Panc1 (cell line): ENCODE data around the gene SLC43A1. TPM values are rescaled to one million over a fixed set of nuclear protein-coding genes. Genes with fewer than 3 reads are reported as not detected.
"Not testable (repeated sequence)": the region's sequence is repeated elsewhere in the genome, so short reads cannot be mapped to it uniquely, and the experiment has no call there.

Experiments
- ATAC-seq: fragments of 200-7000 bp; cut with Tn5 transposase; 2 replicates; pipeline ENCODE4 v1.9.1; 2020; ENCODE audit warnings: mild to moderate bottlenecking, moderate library complexity
- BruUV-seq: library from RNA; stranded (reverse); fragments of 400-500 nt; replicated peaks from 2 replicates; lab custom pipeline; 2021; lab: Mats Ljungman, UMichigan
- CTCF ChIA-PET: fragments of 300-600 bp; sonication (Branson Sonifier 250); formaldehyde crosslinking; loops from one replicate; lab custom pipeline; 2022; ENCODE audit warnings: antibody characterized with exemption; lab: Charles Lee
- POLR2A ChIA-PET: fragments of 300-600 bp; sonication (Branson Sonifier 250); formaldehyde crosslinking; loops from one replicate; lab custom pipeline; 2022; ENCODE audit warnings: antibody characterized with exemption; lab: Charles Lee
- DNase-seq: peaks from one replicate; pipeline ENCODE4 v3.0.0-alpha.2; 2010; ENCODE audit warnings: low read depth, low spot score
- H3K27ac ChIP-seq: 2 replicates; pipeline ENCODE4 v1.5.1; 2011; ENCODE audit warnings: mild to moderate bottlenecking, low read length, inconsistent platforms
- H3K27me3 ChIP-seq: fragments of 200-500 bp; sonication (Bioruptor generic); 2 replicates; pipeline ENCODE4 v1.6.0; 2014; ENCODE audit warnings: low read length, inconsistent platforms; ENCODE audit not compliant: control insufficient read depth, insufficient read depth
- H3K36me3 ChIP-seq: fragments of 200-500 bp; sonication (Bioruptor generic); 2 replicates; pipeline ENCODE4 v1.5.1; 2014; ENCODE audit warnings: inconsistent platforms, mild to moderate bottlenecking, low read length, moderate library complexity; ENCODE audit not compliant: control insufficient read depth, insufficient read depth
- H3K4me1 ChIP-seq: 2 replicates; pipeline ENCODE4 v1.5.1; 2011; ENCODE audit warnings: inconsistent platforms, mild to moderate bottlenecking, low read length, moderate library complexity; ENCODE audit not compliant: control insufficient read depth, insufficient read depth
- H3K4me3 ChIP-seq, 2 experiments: 2 replicates each; pipeline ENCODE4 v1.5.1; 2011 to 2012; ENCODE audit warnings: low read depth in 2 of 2, low read length in 2 of 2, mild to moderate bottlenecking in 2 of 2, inconsistent platforms in 1 of 2, moderate library complexity in 1 of 2
- H3K9me3 ChIP-seq: fragments of 200-500 bp; sonication (Bioruptor generic); 2 replicates; pipeline ENCODE4 v1.5.1; 2014; ENCODE audit warnings: low read depth, mild to moderate bottlenecking, inconsistent platforms, low read length, moderate library complexity; ENCODE audit not compliant: control insufficient read depth, insufficient read depth
- CTCF ChIP-seq: fragments of 450-650 bp; IDR thresholded peaks from 2 replicates; pipeline ENCODE4 v1.5.1; 2017; ENCODE audit warnings: mild to moderate bottlenecking
- POLR2AphosphoS5 ChIP-seq: IDR thresholded peaks from 2 replicates; pipeline ENCODE4 v1.6.1; 2012; ENCODE audit warnings: mild to moderate bottlenecking, low read depth, low read length, moderate library complexity
- REST ChIP-seq, 2 experiments: IDR thresholded peaks; 2 replicates each; pipeline ENCODE4 v1.6.1; 2011 to 2012; ENCODE audit warnings: low read depth in 2 of 2, control low read depth in 1 of 2, low read length in 1 of 2, mild to moderate bottlenecking in 1 of 2, moderate library complexity in 1 of 2; ENCODE audit not compliant: insufficient read depth in 1 of 2
- SIN3A ChIP-seq: IDR thresholded peaks from 2 replicates; pipeline ENCODE4 v1.6.1; 2012; ENCODE audit warnings: low read depth, mild to moderate bottlenecking, low read length, moderate library complexity, borderline replicate concordance; ENCODE audit not compliant: insufficient read depth
- TCF7L2 ChIP-seq: IDR thresholded peaks from 2 replicates; pipeline ENCODE4 v1.6.1; 2011; ENCODE audit warnings: mild to moderate bottlenecking, low read depth, low read length, inconsistent platforms
- in situ Hi-C: cut with HindIII; loops from 2 replicates; pipeline ENCODE4 v1.10.0; 2016; ENCODE audit warnings: low sequenced_read_pairs, low pct_unique_long_range_greater_than_20kb
- intact Hi-C: fragments of 100-400 bp; cut with micrococcal nuclease; formaldehyde crosslinking; loops from one replicate; pipeline ENCODE4 v1.10.0; 2022; ENCODE audit not compliant: unreplicated experiment
- total RNA-seq: library from RNA; stranded (reverse); gene quantifications from one replicate; pipeline ENCODE4 v1.2.1, GENCODE V29; 2021; ENCODE audit not compliant: unreplicated experiment

Gene SLC43A1
- total RNA-seq, 1 experiment from 2014 or later, result 2.0 TPM

- Histone ChIP-seq H3K36me3 (no peaks in the 10 kb centered on the region), H3K4me3 (no peak overlapping the region), H3K27me3 (peaks cover 5% of the 10 kb centered on the region), H3K4me1 (no peaks in the 10 kb centered on the region), H3K9me3 (no peaks in the 10 kb centered on the region), H3K27ac (no peak overlapping the region)
- intact Hi-C loops, result loop anchor here (10.0 kb wide), 1 partner anchor 191 kb away; the partner anchor contains the start of gene YPEL4
- POLR2A ChIA-PET, result no interaction called here
- TF ChIP-seq TCF7L2, result no peak
- no peak for TF ChIP-seq CTCF
- no peak for TF ChIP-seq SIN3A
- no peak for TF ChIP-seq REST (IDR thresholded peaks at IDR 0.05; ENCODE audit: insufficient read depth in 1 of 2, low read depth in 2 of 2, low read length in 1 of 2)
- no peak for TF ChIP-seq POLR2AphosphoS5
- no TSS peak for BruUV-seq
- DNase-seq, result no peak
- CTCF ChIA-PET, result no interaction called here
- in situ Hi-C loops, result no loop called here
- no peak for ATAC-seq
Measured at GRCh38 chr11:57453543-57454177, 61.8 kb downstream of the SLC43A1 start.

DNA sequence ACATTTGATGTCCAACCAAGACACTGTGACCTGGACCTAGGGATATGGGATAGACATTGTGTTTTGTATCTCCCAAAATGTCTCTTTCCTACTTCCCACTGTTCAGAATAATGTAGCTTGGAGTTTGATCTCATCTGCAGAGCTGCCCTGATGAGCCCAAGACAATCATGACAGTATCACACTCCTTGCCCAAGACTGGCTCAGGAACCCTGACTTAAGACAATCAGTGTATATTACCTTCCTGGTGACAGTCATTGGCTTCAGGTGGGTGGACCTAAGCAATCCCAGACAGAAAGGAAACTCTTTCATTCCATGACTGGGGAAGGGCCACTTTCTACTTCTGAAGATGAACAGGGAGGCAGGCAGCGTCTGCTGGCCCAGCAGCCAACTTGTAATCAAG, 69.4 kb downstream of the SLC43A1 start:
- DNase-seq, result no peak
- Histone ChIP-seq H3K4me1 (no peaks in the 10 kb centered on the region), H3K9me3 (no peaks in the 10 kb centered on the region), H3K27ac (no peak overlapping the region), H3K27me3 (no peaks in the 10 kb centered on the region; the same call in 1 of the 2 replicates), H3K36me3 (no peaks in the 10 kb centered on the region), H3K4me3 (no peak overlapping the region)
- in situ Hi-C loops (no loop called here), intact Hi-C loops (no loop called here)
- ChIA-PET POLR2A (no interaction called here), CTCF (no interaction called here)
- BruUV-seq, result no TSS peak
- TF ChIP-seq REST (IDR thresholded peaks at IDR 0.05; ENCODE audit: insufficient read depth in 1 of 2, low read depth in 2 of 2, low read length in 1 of 2), result no peak
- no peak for TF ChIP-seq TCF7L2
- no peak for TF ChIP-seq SIN3A
- TF ChIP-seq POLR2AphosphoS5, result no peak
- ATAC-seq, result no peak

DNA sequence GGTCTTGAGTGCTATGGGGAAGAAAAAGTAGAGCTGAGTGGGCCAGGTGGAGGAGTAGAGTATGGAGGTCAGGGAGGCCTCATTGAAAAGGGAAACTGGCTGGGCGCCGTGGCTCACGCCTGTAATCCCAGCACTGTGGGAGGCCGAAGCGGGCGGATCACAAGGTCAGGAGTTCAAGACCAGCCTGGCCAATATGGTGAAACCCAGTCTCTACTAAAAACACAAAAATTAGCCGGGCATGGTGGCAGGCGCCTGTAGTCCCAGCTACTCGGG, 70.4 kb downstream of the SLC43A1 start:
- not testable (repeated sequence) for H3K4me1 ChIP-seq
- CTCF ChIA-PET, result interaction anchor here (1.3 kb wide), 1 partner anchor 13 kb away, joined by 4 read pairs; no protein-coding TSS in a partner anchor

More for the DNA sequence above, 70.4 kb downstream of the SLC43A1 start:
- BruUV-seq, intact Hi-C loops, H3K4me3 ChIP-seq, in situ Hi-C loops, DNase-seq, POLR2A ChIA-PET, H3K36me3 ChIP-seq, H3K27me3 ChIP-seq, ATAC-seq, H3K9me3 ChIP-seq, H3K27ac ChIP-seq: not testable (repeated sequence)
